Measurements from ENCODE around the gene STX10. TPM values are rescaled to one million over a fixed set of nuclear protein-coding genes. Genes with fewer than 3 reads are reported as not detected.

Gene STX10
- total RNA-seq, 1 donor from 2014 or later, result 18.3 TPM

- DNase-seq (ENCODE audit: low spot score in 2 of 2) (peak in 1 of 2 donors; percentile 60), FAIRE-seq (no peak)
Measured at GRCh38 chr19:13102666-13103580, 47.3 kb downstream of the STX10 start, which contains the start of gene LYL1. Gene LYL1, minus strand, starts transcription at chr19:13102858. Its CDS starts 1,687 bp downstream, at chr19:13101171.

- no peak for DNase-seq (ENCODE audit: low spot score in 2 of 2)
- FAIRE-seq, result no peak
Measured at GRCh38 chr19:13102416-13102665, 47.8 kb downstream of the STX10 start.

- DNase-seq (ENCODE audit: low spot score in 2 of 2) (no peak), FAIRE-seq (no peak)
Measured at GRCh38 chr19:13101590-13102415, 48.4 kb downstream of the STX10 start.

- DNase-seq (ENCODE audit: low spot score in 2 of 2) (no peak), FAIRE-seq (no peak)
Measured at GRCh38 chr19:13100841-13101589, 49.2 kb downstream of the STX10 start.

GRCh38 chr19:13100031-13100588, 50.1 kb downstream of the STX10 start:
- no peak for FAIRE-seq
- no peak for DNase-seq (ENCODE audit: low spot score in 2 of 2)

- DNase-seq (ENCODE audit: low spot score in 2 of 2) (peak in 1 of 2 donors; percentile 62), FAIRE-seq (no peak)
Measured at GRCh38 chr19:13099073-13099999, 50.8 kb downstream of the STX10 start.

GRCh38 chr19:13098277-13099072, 51.7 kb downstream of the STX10 start:
- no peak for FAIRE-seq
- peak in 1 of 2 donors; percentile 74 for DNase-seq (ENCODE audit: low spot score in 2 of 2)

- FAIRE-seq (no peak), DNase-seq (ENCODE audit: low spot score in 2 of 2) (peak in 1 of 2 donors; percentile 64)
Measured at GRCh38 chr19:13097463-13098258, 52.5 kb downstream of the STX10 start.

GRCh38 chr19:13097033-13097462, 53.1 kb downstream of the STX10 start:
- DNase-seq (ENCODE audit: low spot score in 2 of 2) (peak in 1 of 2 donors; percentile 58), FAIRE-seq (no peak)

- FAIRE-seq, result no peak
- DNase-seq (ENCODE audit: low spot score in 2 of 2), result no peak
Measured at GRCh38 chr19:13095934-13096927, 53.9 kb downstream of the STX10 start.

GRCh38 chr19:13095393-13095784, 54.8 kb downstream of the STX10 start:
- no peak for DNase-seq (ENCODE audit: low spot score in 2 of 2)
- no peak for FAIRE-seq

- peak in 1 of 2 donors; percentile 64 for DNase-seq (ENCODE audit: low spot score in 2 of 2)
- FAIRE-seq, result no peak
Measured at GRCh38 chr19:13094771-13095392, 55.3 kb downstream of the STX10 start.

GRCh38 chr19:13094106-13094504, 56.1 kb downstream of the STX10 start:
- DNase-seq (ENCODE audit: low spot score in 2 of 2), result peak in 1 of 2 donors; percentile 62
- no peak for FAIRE-seq
